NB4 (cell line): ENCODE data around the gene HTT.

Experiments
- CTCF ChIP-seq: IDR thresholded peaks from one replicate; pipeline ENCODE4 v1.5.1; 2012; ENCODE audit warnings: low read depth, low read length
- MYC ChIP-seq: IDR thresholded peaks from 2 replicates; pipeline ENCODE4 v1.6.1; 2011; ENCODE audit warnings: low read depth, low read length
- POLR2A ChIP-seq: IDR thresholded peaks from 2 replicates; pipeline ENCODE4 v1.6.1; 2011; ENCODE audit warnings: mild to moderate bottlenecking; ENCODE audit not compliant: insufficient read length; ENCODE audit errors: extremely low read depth

- TF ChIP-seq POLR2A (no peak), CTCF (no peak), MYC (no peak)
Measured at GRCh38 chr4:3263876-3264193, 189.4 kb downstream of the HTT start.
